ENCODE measurements around the gene SMIM44. TPM values are rescaled to one million over a fixed set of nuclear protein-coding genes. Genes with fewer than 3 reads are reported as not detected.

SMIM44 gene
- total and polyA plus RNA-seq, 9 of the 15 experiments (the other 6 are each of a cell fraction or from before 2014, with no cell fraction given) = not detected

DNA sequence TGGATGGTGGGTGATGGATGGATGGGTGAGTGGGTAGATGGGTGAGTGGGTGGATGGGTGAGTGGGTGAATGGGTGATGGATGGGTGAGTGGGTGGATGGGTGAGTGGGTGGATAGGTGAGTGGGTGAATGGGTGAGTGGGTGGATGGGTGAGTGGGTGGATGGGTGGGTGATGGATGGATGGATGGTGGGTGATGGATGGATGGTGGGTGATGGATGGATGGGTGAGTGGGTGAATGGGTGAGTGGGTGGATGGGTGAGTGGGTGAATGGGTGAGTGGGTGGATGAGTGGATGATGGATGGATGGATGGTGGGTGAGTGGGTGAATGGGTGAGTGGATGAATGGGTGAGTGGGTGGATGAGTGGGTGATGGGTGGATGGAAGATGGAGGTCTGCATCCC lies 5.7 kb downstream of the SMIM44 start (continued):
- TF ChIP-seq U2AF2 (optimal IDR thresholded peaks at IDR 0.05; ENCODE audit: low read depth, low read length) = no peak
- no peak for TF ChIP-seq SP2 (IDR thresholded peaks at IDR 0.05; ENCODE audit: extremely low read depth, low read depth, low read length, poor library complexity, severe bottlenecking)
- TF ChIP-seq KAT8 (IDR thresholded peaks at IDR 0.05; ENCODE audit: low read depth) = no peak

DNA sequence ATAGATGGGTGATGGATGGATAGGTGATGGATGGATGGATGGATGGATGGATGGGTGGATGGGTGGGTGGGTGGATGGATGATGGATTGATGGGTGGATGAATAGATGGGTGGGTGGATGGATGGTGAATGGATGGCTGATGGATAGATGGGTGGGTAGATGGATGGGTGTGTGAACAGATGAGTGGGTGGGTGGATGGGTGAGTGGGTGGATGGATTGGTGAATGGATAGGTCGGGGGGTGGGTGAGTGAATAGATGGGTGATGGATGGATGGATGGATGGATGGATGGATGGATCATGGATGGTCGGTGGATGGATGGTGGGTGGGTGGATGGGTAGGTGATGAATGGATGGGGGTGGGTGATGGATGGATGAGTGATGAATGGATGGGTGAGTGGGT lies 6.4 kb downstream of the SMIM44 start:
- ATAC-seq = no peak
- ChIA-PET CTCF (ENCODE audit: low intra/inter-chr PET ratio) (interaction anchor here (0.6 kb wide), 1 partner anchor 177 kb away, joined by 3 read pairs; no protein-coding TSS in a partner anchor), POLR2A (no interaction called here)
- intact Hi-C loops (cut with micrococcal nuclease) (no loop called here), in situ Hi-C loops (cut with MboI) (no loop called here)
- Histone ChIP-seq H3K27me3 (ENCODE audit: control insufficient read depth in 2 of 2, insufficient read depth in 2 of 2, low read length in 2 of 2) (peaks cover 8 to 9% of the 10 kb centered on the region in 2 experiments; a peak in 3 of 5 replicates), H2AFZ (ENCODE audit: low read depth, low read length) (no peak overlapping the region), H3K79me2 (ENCODE audit: control insufficient read depth, insufficient read depth, low read length) (no peaks in the 10 kb centered on the region), H3K4me3 (no peak overlapping the region), H3K4me1 (replicated peaks in 1 of 2; ENCODE audit: control insufficient read depth in 2 of 2, insufficient read depth in 2 of 2, low read length in 2 of 2) (peaks cover 11 to 33% of the 10 kb centered on the region in 2 experiments), H4K20me1 (replicated peaks; ENCODE audit: control insufficient read depth, insufficient read depth, low read length) (peaks cover 8% of the 10 kb centered on the region; the same call in 1 of the 2 replicates), H3K9me1 (ENCODE audit: control insufficient read depth, insufficient read depth, low read length) (no peaks in the 10 kb centered on the region), H3K4me2 (ENCODE audit: insufficient read depth, low read length) (no peak overlapping the region), H3K27ac (ENCODE audit: extremely low read depth, low read depth, low read length) (no peak overlapping the region), H3K9me3 (replicated peaks; ENCODE audit: control insufficient read depth, insufficient read depth, low read depth, low read length) (no peaks in the 10 kb centered on the region), H3K9ac (ENCODE audit: insufficient read depth in 1 of 2, low read depth in 2 of 2, low read length in 2 of 2) (no peak overlapping the region), H3K36me3 (ENCODE audit: control insufficient read depth, insufficient read depth, low read length) (no peaks in the 10 kb centered on the region)
- TF ChIP-seq YBX1 (IDR thresholded peaks at IDR 0.05) = no peak
- 0 out of 2 replicates have a peak, but pooled peaks have one; percentile 57 for TF ChIP-seq EHMT2 (IDR thresholded peaks at IDR 0.05)
- peak; percentile 81 for TF ChIP-seq EGR1 (conservative IDR thresholded peaks at IDR 0.05)
- TF ChIP-seq KLF1 (tag; IDR thresholded peaks at IDR 0.05) = no peak
- peak in 1 of 2 experiments; percentile 29; a peak in 1 of 4 replicates for TF ChIP-seq KDM1A (IDR thresholded peaks at IDR 0.05)
- TF ChIP-seq HDAC1 (IDR thresholded peaks at IDR 0.05) = 0 out of 4 replicates have a peak, but pooled peaks of 1 of the 2 experiments have one; percentile 25
- FAIRE-seq = no peak
- WGBS (ENCODE audit: insufficient coverage, low coverage, missing lambda C conversion rate) = 0% methylated on average over 1 of the region's 2 CpGs
- no TSS peak for BruUV-seq (replicated peaks)
- DNase-seq (ENCODE audit: extremely low read depth in 1 of 4, low spot score in 3 of 4) = no peak

Measured in K562 (cell line).